AG10803 (cell line): ENCODE measurements around the gene SEMA3D.

Experiments
- DNase-seq: peaks from one replicate; pipeline ENCODE4 v3.0.0; 2010; ENCODE audit warnings: low read depth
- H3K4me3 ChIP-seq: 2 replicates; pipeline ENCODE4 v1.5.1; 2011; ENCODE audit warnings: mild to moderate bottlenecking, low read length, control low read depth
- TF ChIP-seq, protein P1 (sequence below): conservative IDR thresholded peaks from 2 replicates; pipeline ENCODE4 v1.5.1; 2011; ENCODE audit warnings: mild to moderate bottlenecking, low read length, control low read depth, inconsistent platforms

SEMA3D gene

DNA sequence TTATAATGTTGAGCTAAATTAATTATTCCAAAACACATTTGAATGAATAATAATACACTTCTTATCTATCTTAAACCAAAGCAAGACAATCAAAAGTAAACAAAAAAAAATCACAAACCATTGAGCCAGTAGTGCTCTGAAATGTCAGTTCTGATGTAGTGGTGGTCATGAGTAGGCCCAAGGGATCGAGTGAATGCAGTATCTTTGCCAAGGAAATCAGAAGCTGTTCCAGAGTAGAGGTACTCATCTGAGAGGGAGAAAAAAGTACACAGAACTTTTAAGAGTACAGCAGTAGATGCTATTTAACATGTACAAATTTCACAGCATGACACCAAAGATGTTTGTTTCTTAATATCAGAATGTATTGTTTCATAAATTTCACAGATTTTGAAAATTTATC lies 121.5 kb downstream of the SEMA3D start:
- DNase-seq: peak; percentile 11
- TF ChIP-seq, protein P1, sequence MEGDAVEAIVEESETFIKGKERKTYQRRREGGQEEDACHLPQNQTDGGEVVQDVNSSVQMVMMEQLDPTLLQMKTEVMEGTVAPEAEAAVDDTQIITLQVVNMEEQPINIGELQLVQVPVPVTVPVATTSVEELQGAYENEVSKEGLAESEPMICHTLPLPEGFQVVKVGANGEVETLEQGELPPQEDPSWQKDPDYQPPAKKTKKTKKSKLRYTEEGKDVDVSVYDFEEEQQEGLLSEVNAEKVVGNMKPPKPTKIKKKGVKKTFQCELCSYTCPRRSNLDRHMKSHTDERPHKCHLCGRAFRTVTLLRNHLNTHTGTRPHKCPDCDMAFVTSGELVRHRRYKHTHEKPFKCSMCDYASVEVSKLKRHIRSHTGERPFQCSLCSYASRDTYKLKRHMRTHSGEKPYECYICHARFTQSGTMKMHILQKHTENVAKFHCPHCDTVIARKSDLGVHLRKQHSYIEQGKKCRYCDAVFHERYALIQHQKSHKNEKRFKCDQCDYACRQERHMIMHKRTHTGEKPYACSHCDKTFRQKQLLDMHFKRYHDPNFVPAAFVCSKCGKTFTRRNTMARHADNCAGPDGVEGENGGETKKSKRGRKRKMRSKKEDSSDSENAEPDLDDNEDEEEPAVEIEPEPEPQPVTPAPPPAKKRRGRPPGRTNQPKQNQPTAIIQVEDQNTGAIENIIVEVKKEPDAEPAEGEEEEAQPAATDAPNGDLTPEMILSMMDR: no peak
- H3K4me3 ChIP-seq: no peak overlapping the region

DNA sequence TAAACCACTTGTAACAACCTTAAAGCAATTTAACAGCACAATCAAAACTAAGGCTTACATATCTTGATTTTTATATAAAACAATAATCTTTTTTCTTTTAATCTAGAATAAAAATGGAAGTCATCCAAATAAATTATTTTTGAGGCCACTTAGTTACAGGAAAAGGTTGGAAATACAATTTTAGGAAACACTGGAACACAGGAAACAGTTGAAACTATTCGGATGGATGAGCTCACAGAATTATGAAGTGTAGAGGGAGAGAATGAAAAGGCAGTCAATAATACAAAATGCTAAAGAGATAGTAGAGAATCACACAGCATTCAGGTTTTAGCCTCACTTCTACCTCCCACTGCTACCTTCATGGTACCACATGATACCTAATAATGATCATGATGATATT lies 124.2 kb downstream of the SEMA3D start:
- TF ChIP-seq, protein P1: no peak
- no peak for DNase-seq
- no peak overlapping the region for H3K4me3 ChIP-seq

DNA sequence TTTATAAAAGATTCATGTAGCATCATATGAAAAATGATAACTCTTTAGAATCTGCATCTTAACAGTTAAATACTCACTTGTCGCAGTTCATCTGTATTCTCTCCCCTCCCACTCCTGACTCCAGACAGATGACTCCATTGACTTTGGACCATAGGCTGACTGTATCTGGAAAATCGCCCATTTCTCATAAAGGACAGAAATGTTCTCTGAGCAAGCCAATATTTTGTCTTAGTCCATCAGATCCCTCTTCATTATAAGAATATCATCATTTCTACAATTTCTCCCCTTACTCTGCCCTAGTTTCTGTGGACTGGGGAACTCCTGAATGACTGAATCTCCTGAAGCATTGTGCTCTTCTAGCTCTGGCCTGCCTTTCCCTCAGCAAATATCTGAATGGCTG lies 125.4 kb downstream of the SEMA3D start:
- TF ChIP-seq, protein P1: no peak
- no peak for DNase-seq
- no peak overlapping the region for H3K4me3 ChIP-seq

DNA sequence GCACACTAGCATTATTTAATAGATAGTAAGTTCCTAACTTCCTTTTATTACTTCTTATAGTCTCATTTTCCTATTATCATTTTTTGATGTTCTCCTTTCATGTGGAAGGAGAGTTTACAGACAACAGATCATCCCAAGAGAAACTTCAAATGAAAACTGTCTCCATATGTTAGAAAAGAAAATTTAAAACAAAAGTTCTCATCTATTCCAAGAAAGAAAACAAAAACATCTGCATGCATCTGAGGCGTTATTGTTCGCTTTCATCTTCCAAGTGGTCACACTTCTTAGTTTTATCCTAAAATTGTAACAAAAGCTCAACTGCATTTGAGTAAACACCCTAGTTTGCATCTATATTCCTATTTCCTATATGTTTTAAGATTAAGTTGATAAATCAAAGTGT lies 126.2 kb downstream of the SEMA3D start:
- no peak for DNase-seq
- TF ChIP-seq, protein P1: no peak
- no peak overlapping the region for H3K4me3 ChIP-seq

DNA sequence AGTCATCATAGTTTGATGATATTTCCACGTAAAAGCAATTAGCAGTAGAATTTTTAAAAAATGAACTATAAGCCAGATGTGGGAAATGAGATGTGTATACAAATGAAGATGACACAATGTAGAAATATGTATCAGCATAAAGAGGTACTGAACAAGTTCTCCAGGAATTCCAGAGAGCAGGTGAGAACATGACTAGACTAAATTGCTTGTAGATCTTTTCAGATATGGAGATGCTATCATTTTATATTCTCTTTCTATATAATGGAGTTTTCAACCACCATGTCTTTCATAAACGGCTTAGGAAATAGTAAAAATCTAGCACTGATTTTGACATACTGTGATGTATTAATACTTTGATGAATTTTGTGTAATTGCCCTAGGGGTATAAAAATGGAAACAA lies 130.9 kb downstream of the SEMA3D start:
- no peak overlapping the region for H3K4me3 ChIP-seq
- TF ChIP-seq, protein P1: no peak
- no peak for DNase-seq

DNA sequence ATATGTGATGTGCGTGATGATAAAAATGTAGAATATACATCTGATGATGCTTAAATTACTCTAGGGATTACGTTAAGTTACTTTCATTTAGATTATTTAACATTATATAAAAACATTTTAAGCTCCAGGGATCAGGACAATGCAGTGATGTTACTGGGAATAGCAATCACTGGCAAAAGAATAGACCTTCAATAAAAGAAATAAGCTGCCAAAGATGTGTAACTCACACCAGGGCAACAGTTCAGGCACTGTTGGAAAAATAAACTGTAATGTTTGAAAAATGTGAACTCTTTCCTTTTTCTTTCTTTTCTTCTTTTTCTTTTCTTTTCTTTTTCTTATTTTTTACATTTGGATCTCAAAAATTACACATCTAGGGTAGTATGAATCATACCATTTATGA lies 131.7 kb downstream of the SEMA3D start:
- DNase-seq: no peak
- TF ChIP-seq, protein P1: no peak
- no peak overlapping the region for H3K4me3 ChIP-seq

DNA sequence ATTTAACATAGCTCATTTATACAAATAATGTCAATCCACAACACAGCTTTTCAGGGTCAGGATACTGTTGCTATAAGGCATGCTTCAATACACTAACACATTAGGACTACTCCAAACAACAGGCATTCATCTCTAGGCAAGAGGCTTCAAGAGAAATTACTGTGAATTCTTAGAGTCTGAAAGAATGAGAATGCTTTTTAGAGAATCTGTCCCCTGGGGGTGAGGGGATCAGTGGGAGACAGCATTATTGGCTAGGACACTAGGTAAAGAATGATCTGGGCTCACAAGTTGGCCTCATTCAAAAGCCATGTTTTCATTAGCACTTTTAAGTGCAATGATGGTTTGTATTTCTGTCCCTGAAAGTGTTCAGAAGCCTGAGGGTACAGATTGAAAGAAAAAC lies 132.6 kb downstream of the SEMA3D start:
- TF ChIP-seq, protein P1: no peak
- no peak for DNase-seq
- no peak overlapping the region for H3K4me3 ChIP-seq
